A549 (cell line): ENCODE measurements around the gene TCN1. TPM values are rescaled to one million over a fixed set of nuclear protein-coding genes. Genes with fewer than 3 reads are reported as not detected.
"Not testable (repeated sequence)": the region's sequence is repeated elsewhere in the genome, so short reads cannot be mapped to it uniquely, and the experiment has no call there.

Source experiments
- ATAC-seq, 2 experiments: fragments of 200-7000 bp in 1 of 2; fragments of >200 bp in 1 of 2; cut with Nextera tagmentation in 1 of 2; cut with Tn5 transposase in 1 of 2; 3 replicates each; pipeline versions ENCODE4 v1.8.0 to v1.9.1; 2018 to 2020; ENCODE audit warnings: mild to moderate bottlenecking in 1 of 2, moderate library complexity in 1 of 2
- CTCF ChIA-PET: fragments of 300-600 bp; sonication (Branson Sonifier 250); formaldehyde crosslinking; extraction: SDS; loops from one replicate; lab custom pipeline; 2021; ENCODE audit warnings: antibody characterized with exemption, inconsistent platforms; lab: Yijun Ruan, JAX
- POLR2A ChIA-PET: fragments of 350-600 bp; formaldehyde crosslinking; extraction: SDS; loops from one replicate; lab custom pipeline; 2021; ENCODE audit warnings: antibody characterized with exemption, inconsistent platforms; lab: Yijun Ruan, JAX
- DNase-seq, 2 experiments: peaks; one replicate each; pipeline versions ENCODE4 v3.0.0 to v3.0.0-alpha.2; 2011 to 2016; ENCODE audit warnings: low read depth in 1 of 2, low spot score in 1 of 2
- FAIRE-seq: peaks from 2 replicates; lab custom pipeline; 2011; peaks lifted over from hg19 to GRCh38; lab: Jason Lieb, UNC
- H3K27ac ChIP-seq, 2 experiments: fragments of >200 bp; sonication (Bioruptor Twin); formaldehyde crosslinking; 3 replicates each; pipeline ENCODE4 v1.5.1; 2016 to 2017
- H3K4me1 ChIP-seq: fragments of >200 bp; sonication (Bioruptor Twin); formaldehyde crosslinking; 3 replicates; pipeline ENCODE4 v1.6.1; 2016
- H3K4me2 ChIP-seq: fragments of >200 bp; sonication (Bioruptor Twin); formaldehyde crosslinking; 3 replicates; pipeline ENCODE4 v1.6.1; 2016
- H3K4me3 ChIP-seq: fragments of >200 bp; sonication (Bioruptor Twin); formaldehyde crosslinking; 3 replicates; pipeline ENCODE4 v1.5.1; 2016
- H3K9me3 ChIP-seq: fragments of >200 bp; sonication (Bioruptor Twin); formaldehyde crosslinking; 3 replicates; pipeline ENCODE4 v1.6.1; 2016
- BHLHE40 ChIP-seq: IDR thresholded peaks from 2 replicates; pipeline ENCODE4 v1.6.1; 2012; ENCODE audit warnings: low read depth, low read length, inconsistent platforms
- CBX2 ChIP-seq: fragments of 200-600 bp; sonication (generic); IDR thresholded peaks from 2 replicates; pipeline ENCODE4 v1.6.1; 2016; ENCODE audit warnings: low read depth, mild to moderate bottlenecking, borderline replicate concordance
- CHD2 ChIP-seq: fragments of 150-350 bp; IDR thresholded peaks from 2 replicates; pipeline ENCODE4 v1.6.1; 2014; ENCODE audit warnings: low read length; ENCODE audit not compliant: partially characterized antibody
- CTCF ChIP-seq: fragments of >200 bp; sonication (Bioruptor Twin); formaldehyde crosslinking; IDR thresholded peaks from 3 replicates; pipeline ENCODE4 v1.5.1; 2016
- ELK1 ChIP-seq: fragments of 150-350 bp; IDR thresholded peaks from 2 replicates; pipeline ENCODE4 v1.6.1; 2014; ENCODE audit warnings: low read depth, mild to moderate bottlenecking, low read length
- ESRRA ChIP-seq: fragments of 150-350 bp; IDR thresholded peaks from 2 replicates; pipeline ENCODE4 v1.6.1; 2014; ENCODE audit warnings: mild to moderate bottlenecking, low read length, borderline replicate concordance
- FOXS1 ChIP-seq: fragments of 250-450 bp; sonication (Bioruptor Pico); IDR thresholded peaks from 2 replicates; pipeline ENCODE4 v1.5.0; 2020; ENCODE audit warnings: mild to moderate bottlenecking, moderate library complexity
- HDAC2 ChIP-seq: fragments of 200-600 bp; sonication (generic); IDR thresholded peaks from 2 replicates; pipeline ENCODE4 v1.6.1; 2016
- HES2 ChIP-seq: fragments of >200 bp; sonication (Bioruptor Twin); formaldehyde crosslinking; IDR thresholded peaks from 2 replicates; pipeline ENCODE4 v1.6.1; 2016
- HOXB13 ChIP-seq: fragments of 250-450 bp; sonication (Bioruptor Pico); IDR thresholded peaks from 2 replicates; pipeline ENCODE4 v1.5.0; 2020; ENCODE audit warnings: low read depth, mild to moderate bottlenecking, moderate library complexity
- JUNB ChIP-seq: fragments of >200 bp; sonication (Bioruptor Twin); formaldehyde crosslinking; IDR thresholded peaks from 2 replicates; pipeline ENCODE4 v1.6.1; 2016
- MAFK ChIP-seq: fragments of 450-650 bp; IDR thresholded peaks from 2 replicates; pipeline ENCODE4 v1.6.1; 2014; ENCODE audit not compliant: partially characterized antibody
- MYC ChIP-seq: IDR thresholded peaks from 2 replicates; pipeline ENCODE4 v1.6.1; 2012; ENCODE audit warnings: mild to moderate bottlenecking, inconsistent platforms, low read length, improper control_type of control experiment, borderline replicate concordance
- PBX3 ChIP-seq: IDR thresholded peaks from 2 replicates; pipeline ENCODE4 v1.6.1; 2012
- PHF8 ChIP-seq: fragments of 200-600 bp; sonication (generic); IDR thresholded peaks from 2 replicates; pipeline ENCODE4 v1.6.1; 2016; ENCODE audit warnings: low read depth, mild to moderate bottlenecking, antibody characterized with exemption, moderate library complexity, borderline replicate concordance
- RAD21 ChIP-seq, 2 experiments: fragments of >200 bp in 1 of 2; sonication (Bioruptor Twin) in 1 of 2; formaldehyde crosslinking in 1 of 2; IDR thresholded peaks in 1 of 2; conservative IDR thresholded peaks in 1 of 2; 2 replicates in 1 of 2; 3 replicates in 1 of 2; pipeline ENCODE4 v1.6.1; 2012 to 2018; ENCODE audit warnings: inconsistent platforms in 1 of 2
- RARB ChIP-seq: fragments of 250-450 bp; sonication (Bioruptor Pico); IDR thresholded peaks from 2 replicates; pipeline ENCODE4 v1.8.0; 2021; ENCODE audit warnings: mild to moderate bottlenecking, moderate library complexity
- REST ChIP-seq: fragments of 200-600 bp; sonication (generic); IDR thresholded peaks from 2 replicates; pipeline ENCODE4 v1.6.1; 2016; ENCODE audit warnings: antibody characterized with exemption, mild to moderate bottlenecking, moderate library complexity
- SREBF2 ChIP-seq: fragments of 450-650 bp; IDR thresholded peaks from 2 replicates; pipeline ENCODE4 v1.6.1; 2014; ENCODE audit warnings: mild to moderate bottlenecking, moderate library complexity
- TFCP2L1 ChIP-seq: fragments of 250-450 bp; sonication (Bioruptor Pico); IDR thresholded peaks from 2 replicates; pipeline ENCODE4 v1.5.0; 2021; ENCODE audit warnings: mild to moderate bottlenecking
- WGBS: methylation state at CpG from one replicate; pipeline ENCODE4 v1.1.6; 2017; ENCODE audit errors: missing lambda C conversion rate; 5-methylcytosine and 5-hydroxymethylcytosine counted together
- polyA plus RNA-seq, 4 experiments: library from polyadenylated mRNA; depleted of rRNA in 3 of 4; stranded (reverse); fragments of >200 nt; fragmentation: RNase III in 1 of 4; extraction: RNeasy Plus Mini Kit Qiagen cat#74134 plus additional on column Dnase treatment in 1 of 4; gene quantifications; 2 replicates in 3 of 4; 3 replicates in 1 of 4; pipeline ENCODE4 v1.2.3, GENCODE V29; 2011 to 2017

TCN1 gene
- polyA plus RNA-seq, 2 of the 4 experiments (the other 2 are of a cell fraction), result 0.18 to 0.79 TPM

GRCh38 chr11:59891781-59892181 lies 25.5 kb upstream of the TCN1 start:
- Histone ChIP-seq H3K9me3 (0 out of 3 replicates have a peak, but pooled peaks cover 3% of the 10 kb centered on the region), H3K4me2 (no peak overlapping the region), H3K4me3 (no peak overlapping the region), H3K4me1 (no peaks in the 10 kb centered on the region), H3K27ac (no peak overlapping the region)
- TF ChIP-seq TFCP2L1 (CRISPR knock-in tag) (no peak), REST (no peak)
- FAIRE-seq, result no peak
- CTCF ChIA-PET, result interaction anchor here (1.6 kb wide), 1 partner anchor 69 kb away, joined by 4 read pairs; no protein-coding TSS in a partner anchor
- no peak for DNase-seq
- POLR2A ChIA-PET, result no interaction called here
- ATAC-seq, result no peak
- 11% methylated on average over 4 of the region's 4 CpGs for WGBS

- H3K4me1 ChIP-seq, H3K4me3 ChIP-seq, CTCF ChIA-PET, H3K4me2 ChIP-seq, ATAC-seq, DNase-seq, POLR2A ChIA-PET, FAIRE-seq, H3K27ac ChIP-seq, H3K9me3 ChIP-seq: not testable (repeated sequence)
- TF ChIP-seq MAFK, result peak; percentile 72
These were observed 20.9 kb upstream of the TCN1 start for GRCh38 chr11:59887156-59887555.

- Histone ChIP-seq H3K4me1 (no peaks in the 10 kb centered on the region), H3K9me3 (0 out of 3 replicates have a peak, but pooled peaks cover 3% of the 10 kb centered on the region), H3K27ac (no peak overlapping the region), H3K4me2 (no peak overlapping the region), H3K4me3 (no peak overlapping the region)
- no peak for FAIRE-seq
- CTCF ChIA-PET, result no interaction called here
- POLR2A ChIA-PET, result no interaction called here
- no peak for ATAC-seq
- DNase-seq, result no peak
- WGBS, result 2% methylated on average over 1 of the region's 1 CpG
- no peak for TF ChIP-seq PBX3
- no peak for TF ChIP-seq RAD21 (conservative IDR thresholded peaks at IDR 0.05 in 1 of 2, IDR thresholded peaks at IDR 0.05 in 1 of 2)
- TF ChIP-seq PHF8, result no peak
- no peak for TF ChIP-seq HDAC2
- no peak for TF ChIP-seq FOXS1 (CRISPR knock-in tag)
- no peak for TF ChIP-seq BHLHE40
- no peak for TF ChIP-seq HOXB13 (CRISPR knock-in tag)
- TF ChIP-seq ESRRA, result no peak
These were observed 17.3 kb upstream of the TCN1 start for GRCh38 chr11:59883597-59883996.

- no peak for FAIRE-seq
- ATAC-seq, result no peak
- DNase-seq, result no peak
- Histone ChIP-seq H3K4me3 (no peak overlapping the region), H3K4me2 (no peak overlapping the region), H3K9me3 (no peaks in the 10 kb centered on the region), H3K4me1 (no peaks in the 10 kb centered on the region), H3K27ac (no peak overlapping the region)
- POLR2A ChIA-PET, result interaction anchor here (0.6 kb wide), 1 partner anchor 217 kb away, joined by 3 read pairs; no protein-coding TSS in a partner anchor
- TF ChIP-seq CBX2 (no peak), MYC (no peak), CTCF (no peak), CHD2 (no peak), JUNB (no peak), ELK1 (no peak), MAFK (no peak), TFCP2L1 (CRISPR knock-in tag) (no peak), HES2 (no peak), SREBF2 (no peak), RARB (CRISPR knock-in tag) (no peak)
- WGBS, result 0% methylated on average over 1 of the region's 1 CpG
- CTCF ChIA-PET, result no interaction called here
These were observed 13.3 kb upstream of the TCN1 start for GRCh38 chr11:59879567-59879966.
